Stimulated activated CD8-positive, alpha-beta memory T cell treated with anti-CD3 and anti-CD28 coated beads, Interleukin-12 subunit alpha, Interleukin-12 subunit beta, amount 100 ng/mL, for 1 hour (primary cell): ENCODE results near the gene TPO.
"Not testable (repeated sequence)": the region's sequence is repeated elsewhere in the genome, so short reads cannot be mapped to it uniquely, and the experiment has no call there.

Experiments used
- DNase-seq: peaks from one replicate; pipeline ENCODE4 v3.0.0-alpha.2; 2020; ENCODE audit warnings: low read depth

Gene TPO

DNA sequence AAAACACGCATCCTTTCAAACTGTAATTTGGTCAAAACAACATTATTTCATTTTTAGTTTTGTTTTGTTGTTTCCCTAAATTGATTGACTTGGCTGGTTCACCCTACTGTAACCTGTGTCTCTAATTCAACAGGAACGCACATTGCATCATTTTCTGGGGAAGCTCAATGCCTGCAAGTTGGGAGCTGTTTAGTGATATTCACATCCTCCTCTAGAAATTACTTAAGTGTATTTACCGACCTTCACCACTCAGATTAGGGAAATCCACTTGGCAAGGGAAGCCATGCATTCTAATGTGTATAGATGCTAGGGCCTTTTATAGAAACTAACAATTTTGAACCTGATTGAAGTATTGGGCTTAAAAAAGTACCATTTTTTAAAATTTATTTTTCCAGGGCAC, 7.3 kb upstream of the TPO start:
- no peak for DNase-seq

DNA sequence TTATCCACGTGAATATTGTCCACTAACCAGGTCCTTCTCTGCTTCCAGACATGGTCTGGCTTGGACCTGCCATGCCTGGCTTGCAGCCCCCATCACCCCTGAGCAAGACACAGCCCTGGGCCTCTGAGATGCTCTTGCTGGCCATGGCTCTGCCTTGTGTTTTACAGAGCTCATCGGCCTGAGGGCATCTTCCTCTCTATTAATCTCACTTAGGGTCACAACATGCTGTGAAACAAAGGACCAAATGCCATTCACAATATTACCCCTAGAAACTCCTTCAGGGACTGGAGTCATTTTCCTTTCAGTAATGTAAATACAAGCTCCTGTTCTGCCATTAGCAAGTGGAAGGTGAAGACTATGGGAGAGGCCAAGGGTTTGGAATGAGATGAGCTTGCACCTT, 6.8 kb upstream of the TPO start:
- DNase-seq = no peak

DNA sequence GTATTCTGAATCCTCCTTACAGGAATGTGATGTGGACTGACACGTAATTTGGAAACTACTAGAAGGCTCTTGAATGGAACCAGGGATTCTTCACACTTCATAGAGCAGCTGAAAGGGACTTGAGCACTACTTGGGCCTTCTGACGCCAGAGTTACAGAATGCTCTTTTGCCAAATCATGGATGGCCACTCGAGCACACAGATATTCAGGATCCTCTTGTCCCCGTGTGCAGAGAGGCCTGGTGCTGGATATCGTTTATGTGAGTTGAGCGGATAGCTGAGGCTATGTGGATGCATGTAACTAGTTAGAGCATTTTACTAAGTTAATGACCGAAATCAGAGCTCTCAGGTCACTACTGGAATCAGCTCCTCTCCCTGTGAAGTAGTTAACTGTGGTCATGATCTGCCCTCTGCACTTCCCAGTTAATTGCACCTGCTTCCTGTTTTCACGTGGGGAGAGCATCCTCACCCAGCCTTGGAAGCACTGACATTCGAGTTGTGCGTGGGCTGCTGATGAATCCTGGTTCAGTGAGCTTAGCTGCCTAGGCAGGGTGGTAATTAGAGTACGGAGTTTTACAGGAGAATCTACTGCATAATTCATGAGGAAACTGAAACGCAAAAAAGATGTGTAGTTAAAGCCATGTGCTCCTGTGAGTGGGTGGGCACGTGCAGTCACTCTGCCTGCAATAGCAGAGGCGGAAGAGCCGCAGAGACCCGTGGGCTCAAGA, 5.2 kb upstream of the TPO start:
- no peak for DNase-seq

DNA sequence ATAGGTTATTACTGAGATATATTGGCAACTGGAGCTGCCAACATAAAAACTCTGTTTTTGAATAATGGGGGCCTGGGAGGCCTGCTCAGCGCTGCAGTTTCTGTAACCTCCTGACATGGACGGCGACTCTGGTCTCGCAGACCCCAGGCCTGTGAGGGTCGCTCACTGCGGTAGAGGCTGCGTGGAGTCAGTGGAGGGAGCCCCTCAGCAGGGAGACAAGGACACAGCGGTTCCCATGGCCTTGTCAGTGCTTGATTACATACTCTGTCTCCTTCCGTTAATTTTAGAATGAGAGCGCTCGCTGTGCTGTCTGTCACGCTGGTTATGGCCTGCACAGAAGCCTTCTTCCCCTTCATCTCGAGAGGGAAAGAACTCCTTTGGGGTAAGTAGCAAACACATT, 858 bp downstream of the TPO start:
- DNase-seq = no peak

DNA sequence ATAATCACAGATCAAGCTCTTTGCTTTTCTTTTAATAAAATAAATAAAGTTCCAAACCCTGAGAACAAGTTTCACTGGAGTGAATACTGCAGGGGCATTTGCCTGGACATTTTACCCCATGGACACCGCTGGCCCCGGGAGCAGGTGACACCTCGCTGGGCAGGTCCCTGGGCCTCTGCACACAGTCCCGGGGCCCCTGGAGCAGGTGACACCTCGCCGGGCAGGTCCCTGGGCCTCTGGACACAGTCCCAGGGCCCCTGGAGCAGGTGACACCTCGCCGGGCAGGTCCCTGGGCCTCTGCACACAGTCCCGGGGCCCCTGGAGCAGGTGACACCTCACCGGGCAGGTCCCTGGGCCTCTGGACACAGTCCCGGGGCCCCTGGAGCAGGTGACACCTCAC, 1.6 kb downstream of the TPO start:
- DNase-seq = not testable (repeated sequence)

DNA sequence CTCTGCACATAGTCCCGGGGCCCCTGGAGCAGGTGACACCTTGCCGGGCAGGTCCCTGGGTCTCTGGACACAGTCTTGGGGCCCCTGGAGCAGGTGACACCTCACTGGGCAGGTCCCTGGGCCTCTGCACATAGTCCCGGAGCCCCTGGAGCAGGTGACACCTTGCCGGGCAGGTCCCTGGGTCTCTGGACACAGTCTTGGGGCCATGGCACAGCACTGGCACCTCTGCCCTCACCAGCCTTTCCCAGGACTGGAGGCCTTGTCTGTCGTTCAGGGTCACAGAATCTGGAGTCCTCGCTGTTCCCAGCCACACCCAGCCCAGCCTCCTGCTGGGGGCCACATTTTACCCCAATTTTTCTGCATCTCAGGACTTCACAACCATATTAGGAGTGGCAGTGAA, 2.2 kb downstream of the TPO start:
- DNase-seq = no peak

DNA sequence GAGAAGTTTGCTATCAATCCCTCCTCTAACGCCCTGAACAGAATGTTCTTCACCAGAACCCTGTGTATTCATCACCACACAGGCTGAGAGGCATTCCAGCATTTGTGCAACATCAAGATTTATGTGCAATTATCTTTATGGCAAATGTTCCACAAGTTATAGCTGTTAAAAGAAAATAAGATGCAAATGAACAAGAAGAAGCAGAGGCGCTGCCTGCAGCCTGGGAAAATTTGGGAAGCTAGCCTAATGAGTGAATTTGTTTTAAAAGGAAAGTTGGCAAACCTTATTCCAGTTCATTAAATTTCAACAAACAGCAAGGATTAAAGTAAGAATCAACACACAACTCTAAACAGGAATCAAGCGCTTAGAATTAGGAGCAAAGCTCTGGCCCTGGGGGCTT, 5.3 kb downstream of the TPO start:
- no peak for DNase-seq

DNA sequence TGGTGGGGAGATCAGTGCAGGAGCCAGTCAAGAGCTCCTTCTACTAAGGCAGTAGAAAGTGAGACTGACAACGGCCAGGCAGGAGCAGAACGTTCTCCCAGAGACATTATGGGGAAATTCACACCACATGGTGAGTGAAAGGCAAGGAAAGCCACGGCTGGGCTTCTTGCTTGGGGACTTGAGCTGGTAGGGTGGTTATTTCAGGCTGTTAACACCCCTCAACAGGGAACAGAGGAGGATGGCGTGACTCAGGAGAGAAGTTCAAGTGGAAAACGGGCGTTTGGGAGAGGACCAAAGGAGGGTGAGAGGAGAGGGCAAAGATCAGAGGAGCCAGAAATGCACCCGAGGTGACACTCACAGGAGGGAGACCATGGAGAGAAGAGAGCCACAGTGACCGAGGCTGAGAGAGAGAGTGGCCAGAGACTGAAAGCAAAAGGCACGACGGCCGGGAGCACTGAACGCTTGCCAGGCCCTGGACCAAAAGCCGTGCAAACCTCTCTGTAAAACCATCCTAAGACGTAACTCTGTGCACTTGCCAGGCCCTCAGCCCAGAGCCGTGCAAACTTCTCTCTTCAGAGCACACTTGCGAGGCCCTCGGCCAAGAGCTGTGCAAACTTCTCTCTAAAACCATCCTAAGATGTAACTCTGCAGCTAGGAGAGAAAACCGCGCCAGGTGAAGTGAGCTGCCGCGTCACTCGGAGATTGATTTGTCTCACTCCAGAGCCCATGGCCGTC, 7.7 kb downstream of the TPO start:
- DNase-seq = no peak

DNA sequence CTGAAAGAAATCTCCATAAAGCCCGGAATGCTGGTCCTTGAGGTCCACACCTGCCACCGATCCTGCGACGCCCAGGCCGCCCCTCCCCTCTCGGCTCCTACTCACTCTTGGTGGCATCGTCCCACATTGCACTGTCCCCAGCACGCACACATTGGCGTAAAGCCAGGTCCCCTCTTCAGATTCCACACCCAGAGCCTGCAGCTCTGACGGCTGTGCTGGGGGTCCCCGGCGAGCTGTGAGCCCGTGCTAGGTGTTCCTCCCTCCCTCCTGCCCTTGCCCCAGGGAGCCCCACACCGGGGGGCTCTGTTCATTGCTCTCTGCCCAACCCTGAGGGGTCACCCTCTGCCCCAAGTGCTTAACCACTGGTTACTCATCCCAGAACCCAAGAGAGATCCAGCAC, 8.5 kb downstream of the TPO start:
- no peak for DNase-seq

DNA sequence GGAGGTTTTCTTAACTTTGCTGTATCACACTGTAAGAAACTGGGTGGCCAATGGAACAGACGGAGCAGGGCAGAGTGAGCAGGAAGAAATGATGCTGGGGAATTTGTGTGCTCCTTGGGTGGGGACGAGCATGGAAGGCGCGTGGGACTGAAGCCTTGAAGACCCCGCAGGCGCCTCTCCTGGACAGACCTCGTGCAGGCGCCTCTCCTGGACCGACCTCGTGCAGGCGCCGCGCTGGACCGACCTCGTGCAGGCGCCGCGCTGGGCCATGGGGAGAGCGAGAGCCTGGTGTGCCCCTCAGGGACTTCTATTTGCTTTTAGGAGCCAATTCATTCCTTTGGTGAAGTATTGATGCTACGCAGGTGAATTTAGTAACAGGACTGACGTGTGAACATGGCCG, 8.9 kb downstream of the TPO start:
- no peak for DNase-seq

DNA sequence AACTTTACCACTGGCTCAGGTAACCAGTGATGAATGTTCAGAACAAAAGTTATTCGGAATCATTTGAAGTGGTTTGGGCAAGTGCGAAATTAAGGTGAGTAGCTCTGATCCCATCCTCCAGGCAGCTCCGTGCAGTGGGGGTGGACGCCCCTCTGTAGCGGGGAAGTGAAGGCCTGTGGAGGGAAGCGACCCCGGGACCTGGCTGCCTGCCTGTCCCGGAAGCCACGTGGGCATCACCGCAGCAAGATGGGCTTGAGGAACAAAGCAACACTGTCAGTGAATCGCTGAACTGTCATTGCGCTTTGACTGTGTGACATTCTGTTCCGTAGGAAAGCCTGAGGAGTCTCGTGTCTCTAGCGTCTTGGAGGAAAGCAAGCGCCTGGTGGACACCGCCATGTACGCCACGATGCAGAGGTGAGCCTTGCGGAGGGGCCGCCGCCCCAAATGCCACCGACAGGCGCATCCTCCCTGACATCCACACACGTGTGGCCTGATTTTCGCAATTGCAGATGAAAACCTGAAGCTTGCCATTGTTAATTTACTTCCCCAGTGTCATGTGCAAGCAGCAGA, 9.5 kb downstream of the TPO start:
- no peak for DNase-seq

DNA sequence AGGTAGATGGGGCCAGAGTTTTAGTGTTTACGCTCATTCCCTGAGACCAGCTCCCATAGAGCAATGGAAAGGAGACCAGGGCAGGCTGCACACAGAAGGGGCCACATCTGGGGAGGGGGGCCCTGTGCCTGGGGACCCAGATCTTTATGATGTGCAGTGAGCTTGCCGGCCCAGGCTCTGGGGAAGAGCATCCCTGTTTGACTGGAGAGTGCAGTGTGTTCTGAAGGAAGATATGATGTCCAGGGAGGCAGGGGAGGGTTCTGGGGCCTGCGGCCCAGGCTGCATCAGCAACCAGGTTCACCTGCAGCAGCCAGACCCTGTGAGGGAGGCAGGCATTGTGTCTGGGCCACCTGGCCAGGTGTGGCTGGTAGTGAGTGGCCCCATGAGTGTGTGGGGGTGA, 13.8 kb downstream of the TPO start:
- DNase-seq = no peak

DNA sequence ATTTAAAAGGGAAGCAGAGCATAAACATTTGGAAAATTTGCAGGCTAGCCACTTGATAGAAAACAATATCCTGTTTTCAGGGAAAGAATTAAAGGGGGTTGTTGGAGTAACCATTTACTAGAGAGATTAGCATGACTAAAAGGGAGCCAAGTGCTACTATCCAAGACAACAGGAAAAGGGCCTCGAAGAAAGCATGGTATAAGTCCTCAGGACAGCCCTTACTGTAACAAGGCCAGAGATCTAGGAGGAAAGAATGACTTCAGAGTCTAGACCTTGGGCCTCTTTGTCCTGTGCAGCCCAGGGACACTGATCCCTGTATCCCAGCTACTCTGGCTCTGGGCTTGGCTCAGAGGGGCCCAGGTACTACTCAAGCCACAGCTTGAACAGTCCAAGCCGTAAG, 16.6 kb downstream of the TPO start:
- DNase-seq = no peak

DNA sequence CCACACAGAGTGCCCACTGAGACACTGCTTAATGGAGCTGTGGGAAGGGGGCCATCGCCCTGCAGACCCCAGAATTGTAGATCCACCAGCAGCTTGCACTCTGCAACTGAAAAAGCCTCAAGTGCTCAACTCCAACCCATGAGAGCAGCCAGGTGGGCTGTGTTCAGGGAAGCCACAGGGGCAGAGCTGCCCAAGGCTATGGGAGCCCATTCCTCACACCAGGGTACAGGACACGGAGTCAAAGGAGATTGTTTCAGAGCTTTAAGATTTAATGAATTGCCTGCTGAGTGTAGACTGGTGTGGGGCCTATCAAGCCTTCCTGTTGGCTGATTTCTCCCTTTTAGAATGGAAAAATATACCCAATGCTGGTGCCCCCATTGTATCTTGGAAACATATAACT, 17.2 kb downstream of the TPO start:
- no peak for DNase-seq

DNA sequence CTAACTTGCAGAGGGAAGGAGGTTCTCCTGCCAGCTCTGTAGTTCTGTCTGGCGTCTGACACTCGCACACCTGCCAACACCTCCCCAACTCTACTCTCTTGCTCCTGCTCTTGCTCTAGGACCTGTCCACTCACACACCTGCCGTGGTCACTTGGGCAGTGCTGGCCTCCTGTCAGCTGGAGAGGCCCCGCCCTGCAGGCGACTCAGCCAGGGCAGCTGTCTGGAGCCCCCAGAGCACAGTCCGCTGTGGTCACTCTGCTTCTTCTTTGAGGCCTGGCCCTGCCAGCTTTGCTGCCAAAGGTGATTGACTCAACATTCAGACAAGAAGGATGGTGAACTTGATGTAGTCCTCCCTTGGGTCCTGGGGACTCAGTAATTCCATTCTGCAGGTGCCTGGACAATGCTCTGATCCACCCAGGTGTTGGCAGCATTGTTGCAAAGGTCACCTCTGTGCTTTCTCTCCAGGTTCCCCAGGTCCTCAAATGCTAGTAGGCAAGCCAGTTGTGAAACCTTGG, 18.7 kb downstream of the TPO start:
- no peak for DNase-seq

DNA sequence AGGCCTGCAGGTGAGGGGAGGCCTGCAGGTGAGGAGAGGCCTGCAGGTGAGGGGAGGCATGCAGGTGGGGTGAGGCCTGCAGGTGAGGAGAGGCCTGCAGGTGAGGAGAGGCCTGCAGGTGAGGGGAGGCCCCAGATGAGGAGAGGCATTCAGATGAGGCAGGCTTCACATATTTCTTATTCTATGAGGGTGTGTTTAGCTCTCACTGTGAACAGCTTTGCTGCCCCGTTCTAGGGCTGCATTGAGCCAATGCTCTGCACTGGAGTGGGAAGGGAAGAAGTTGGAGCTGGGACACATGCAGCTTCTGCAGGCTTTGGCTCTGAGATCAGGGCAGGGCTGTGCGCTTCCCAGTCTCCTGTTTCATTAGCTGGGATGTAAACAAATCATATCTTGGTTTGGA, 19.5 kb downstream of the TPO start:
- DNase-seq = no peak

DNA sequence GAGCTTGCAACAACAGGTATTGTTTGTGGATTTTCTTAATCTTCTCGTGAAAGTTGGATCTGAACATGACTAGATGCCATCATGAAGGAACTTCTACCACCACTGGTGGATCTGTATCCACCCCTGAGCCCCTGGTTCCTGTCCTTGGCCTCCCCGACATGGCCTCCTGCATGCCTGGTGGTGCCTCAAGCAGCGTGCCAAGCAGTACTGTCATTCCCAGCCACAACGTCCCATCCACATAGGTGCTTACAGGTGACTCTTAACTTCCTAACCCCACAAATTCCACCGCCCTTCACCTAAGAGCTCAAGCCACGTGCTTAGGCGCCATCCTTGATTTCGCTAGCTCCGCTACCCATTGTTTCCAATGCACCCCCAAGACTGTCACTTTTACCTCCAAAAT, 23.1 kb downstream of the TPO start:
- no peak for DNase-seq

DNA sequence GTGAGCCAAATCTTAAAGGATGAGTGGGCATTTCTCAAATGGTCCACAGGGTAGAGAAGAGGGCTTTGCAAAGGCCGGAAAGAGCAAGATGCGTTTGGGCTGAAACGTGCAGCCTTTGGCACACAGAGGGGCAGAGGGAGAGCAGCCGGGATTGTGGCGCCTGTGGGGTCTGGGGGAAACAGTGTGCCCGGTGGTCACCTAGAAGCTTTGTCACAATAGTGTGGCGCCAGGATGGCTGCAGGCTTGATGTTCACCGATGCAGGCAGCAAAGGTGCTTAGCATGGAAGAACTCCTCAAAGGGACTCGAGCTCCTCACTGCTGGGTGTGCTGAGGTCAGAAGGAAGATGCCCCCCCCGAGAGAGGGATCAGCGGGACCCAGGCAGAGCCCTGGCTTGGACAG, 23.8 kb downstream of the TPO start:
- no peak for DNase-seq

DNA sequence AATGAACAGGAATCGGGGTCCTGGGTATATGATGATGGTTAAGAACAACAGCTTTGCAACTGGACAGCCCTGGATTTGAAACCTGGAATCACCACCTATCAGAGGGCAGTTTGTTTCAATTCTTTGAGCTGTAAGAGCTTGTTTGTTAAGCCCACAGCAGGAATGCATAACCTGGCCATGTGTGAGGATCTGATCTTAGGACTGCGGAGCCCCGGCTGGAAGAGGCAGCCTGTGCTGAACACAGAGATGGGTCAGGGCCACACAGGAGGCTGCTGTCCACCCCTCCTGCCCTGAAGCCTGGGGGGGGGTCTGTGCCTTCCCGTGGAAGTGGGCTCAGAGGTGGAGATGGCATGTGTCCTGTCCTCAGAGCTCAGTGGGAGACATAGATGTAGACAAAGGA, 24.3 kb downstream of the TPO start:
- no peak for DNase-seq

DNA sequence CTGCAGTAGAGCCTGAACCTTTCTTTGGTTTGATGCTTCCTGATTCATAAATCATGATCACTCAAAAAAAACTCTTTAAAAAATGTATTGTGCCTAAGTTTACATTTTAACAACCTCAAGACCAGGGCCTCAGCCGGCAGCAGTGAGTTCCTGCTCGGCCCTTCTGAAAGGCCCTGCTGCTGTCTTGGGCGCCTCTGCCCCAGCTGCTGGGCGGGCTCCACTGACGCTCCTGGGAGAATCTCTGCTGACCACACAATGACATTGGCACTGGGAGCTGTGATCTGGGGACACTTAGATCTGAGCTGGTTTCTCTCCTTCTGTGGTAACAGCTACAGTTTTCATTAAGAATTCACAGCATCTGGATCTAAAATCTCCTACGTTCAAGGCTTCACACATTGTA, 25.7 kb downstream of the TPO start:
- no peak for DNase-seq

DNA sequence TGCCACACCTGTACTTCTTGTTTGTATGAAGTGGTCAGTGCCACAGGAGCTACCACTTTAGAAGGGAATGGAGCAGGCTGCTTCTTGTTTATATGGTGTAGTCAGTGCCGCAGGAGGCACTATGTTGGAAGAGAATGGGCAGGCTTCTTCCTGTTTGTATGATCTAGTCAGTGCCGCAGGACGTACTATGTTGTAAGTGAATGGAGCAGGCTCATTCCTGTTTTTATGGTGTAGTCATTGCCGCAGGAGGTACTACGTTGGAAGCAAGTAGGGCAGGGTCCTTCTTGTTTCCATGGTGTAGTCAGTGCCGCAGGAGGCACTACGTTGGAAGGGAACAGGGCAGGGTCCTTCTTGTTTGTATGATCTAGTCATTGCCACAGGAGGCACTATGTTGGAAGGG, 27.3 kb downstream of the TPO start:
- no peak for DNase-seq

DNA sequence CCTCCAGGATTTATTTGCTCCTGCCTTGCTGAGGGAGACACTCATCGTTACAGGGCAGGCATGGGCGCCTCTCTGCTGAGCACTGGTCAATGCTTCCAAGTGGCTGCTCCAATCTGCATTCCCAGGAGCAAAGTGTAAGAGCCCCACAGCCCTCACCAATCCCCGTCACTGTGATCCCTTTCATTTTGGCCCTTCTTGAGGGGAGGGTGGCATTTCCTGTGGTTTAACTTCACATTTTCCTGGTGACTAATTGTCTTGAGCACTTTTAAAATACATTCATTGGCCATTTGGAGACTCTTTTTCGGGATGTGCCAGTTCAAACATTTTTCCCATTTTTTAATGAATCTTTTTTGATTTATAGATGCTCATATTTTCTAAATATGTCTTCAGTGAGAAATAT, 33.0 kb downstream of the TPO start:
- DNase-seq = no peak

DNA sequence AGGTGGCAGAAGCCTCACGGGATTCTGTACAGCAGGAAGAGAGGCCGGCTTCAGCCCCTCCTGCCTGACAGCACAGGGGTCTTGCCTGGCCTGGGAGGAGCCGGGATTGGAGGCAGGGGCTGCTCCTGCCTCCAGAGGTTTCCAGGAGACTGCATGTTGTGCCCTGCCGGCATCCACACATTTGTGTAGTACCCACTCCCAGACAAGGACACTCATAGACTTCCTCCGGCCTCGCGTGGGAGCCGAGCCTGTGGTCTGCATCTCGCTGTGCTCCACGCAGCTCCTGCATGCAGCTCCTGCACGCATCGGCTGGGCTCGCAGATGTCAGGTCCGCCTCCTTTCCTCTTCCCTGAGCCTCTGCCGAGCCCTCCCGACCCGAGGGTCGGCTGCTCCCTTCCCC, 34.7 kb downstream of the TPO start:
- DNase-seq = no peak

DNA sequence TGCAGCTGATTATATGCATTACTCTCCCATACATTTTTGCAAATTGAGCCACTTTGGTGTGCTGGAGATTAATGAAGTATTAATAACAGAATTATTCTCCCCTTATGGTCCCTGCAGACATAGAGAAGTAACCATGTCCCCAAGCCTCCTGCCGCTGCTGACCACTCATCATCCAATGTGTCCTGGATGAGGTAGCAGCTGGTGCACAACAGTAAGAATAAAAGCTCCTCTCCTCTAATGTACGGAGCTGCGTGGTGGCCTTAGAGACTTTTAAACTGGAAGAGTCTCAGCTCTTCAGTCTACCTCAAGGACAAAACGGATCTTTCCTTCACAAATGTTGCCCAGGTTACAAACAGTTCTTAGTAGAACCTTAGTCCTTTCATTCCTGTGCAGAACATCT, 37.7 kb downstream of the TPO start:
- DNase-seq = no peak
